HEK293 (cell line): ENCODE data around the gene CIAPIN1.

Experiments
- BCL11B ChIP-seq: fragments of 450-650 bp; formaldehyde crosslinking; IDR thresholded peaks from 2 replicates; pipeline ENCODE4 v1.5.1; 2016; ENCODE audit warnings: low read depth, missing biosample characterization, missing genetic modification characterization
- EGR2 ChIP-seq: fragments of 450-650 bp; formaldehyde crosslinking; IDR thresholded peaks from 2 replicates; pipeline ENCODE4 v1.5.1; 2016; ENCODE audit warnings: low read depth, missing biosample characterization, missing genetic modification characterization
- IKZF3 ChIP-seq: fragments of 450-650 bp; IDR thresholded peaks from 2 replicates; pipeline ENCODE4 v1.5.0; 2018; ENCODE audit warnings: missing biosample characterization, mild to moderate bottlenecking, missing genetic modification characterization, moderate library complexity
- KLF8 ChIP-seq: fragments of 450-650 bp; formaldehyde crosslinking; IDR thresholded peaks from 2 replicates; pipeline ENCODE4 v1.5.1; 2016; ENCODE audit warnings: missing biosample characterization, missing genetic modification characterization
- KLF9 ChIP-seq: fragments of 450-650 bp; formaldehyde crosslinking; IDR thresholded peaks from 2 replicates; pipeline ENCODE4 v1.5.1; 2016; ENCODE audit warnings: missing biosample characterization, missing genetic modification characterization, low read depth
- PRDM1 ChIP-seq: fragments of 450-650 bp; formaldehyde crosslinking; IDR thresholded peaks from 2 replicates; pipeline ENCODE4; 2016; ENCODE audit warnings: missing biosample characterization, missing genetic modification characterization
- PRDM10 ChIP-seq: fragments of 450-650 bp; formaldehyde crosslinking; IDR thresholded peaks from 2 replicates; pipeline ENCODE4 v1.5.1; 2016; ENCODE audit warnings: missing biosample characterization, missing genetic modification characterization
- SP2 ChIP-seq: fragments of 450-650 bp; formaldehyde crosslinking; IDR thresholded peaks from 2 replicates; pipeline ENCODE4 v1.5.1; 2016; ENCODE audit warnings: missing biosample characterization, missing genetic modification characterization
- SP3 ChIP-seq: fragments of 450-650 bp; formaldehyde crosslinking; IDR thresholded peaks from 2 replicates; pipeline ENCODE4 v1.5.1; 2016; ENCODE audit warnings: missing biosample characterization, missing genetic modification characterization
- ZBTB20 ChIP-seq: fragments of 450-650 bp; formaldehyde crosslinking; IDR thresholded peaks from 2 replicates; pipeline ENCODE4 v1.5.1; 2016; ENCODE audit warnings: missing biosample characterization, missing genetic modification characterization
- ZBTB48 ChIP-seq: fragments of 450-650 bp; formaldehyde crosslinking; IDR thresholded peaks from 2 replicates; pipeline ENCODE4 v1.5.1; 2016; ENCODE audit warnings: missing biosample characterization, missing genetic modification characterization
- ZNF114 ChIP-seq: fragments of 450-650 bp; formaldehyde crosslinking; IDR thresholded peaks from 2 replicates; pipeline ENCODE4 v1.5.0; 2017; ENCODE audit warnings: missing biosample characterization, missing genetic modification characterization
- ZNF138 ChIP-seq: fragments of 450-650 bp; formaldehyde crosslinking; IDR thresholded peaks from 2 replicates; pipeline ENCODE4 v1.5.1; 2016; ENCODE audit warnings: missing biosample characterization, missing genetic modification characterization, borderline replicate concordance
- ZNF157 ChIP-seq: fragments of 450-650 bp; formaldehyde crosslinking; IDR thresholded peaks from 2 replicates; pipeline ENCODE4 v1.5.1; 2016; ENCODE audit warnings: missing biosample characterization, missing genetic modification characterization
- ZNF16 ChIP-seq: fragments of 450-650 bp; formaldehyde crosslinking; IDR thresholded peaks from 2 replicates; pipeline ENCODE4 v1.5.1; 2016; ENCODE audit warnings: low read depth, missing biosample characterization, missing genetic modification characterization
- ZNF18 ChIP-seq: fragments of 450-650 bp; formaldehyde crosslinking; IDR thresholded peaks from 2 replicates; pipeline ENCODE4 v1.5.1; 2016; ENCODE audit warnings: missing biosample characterization, missing genetic modification characterization
- ZNF24 ChIP-seq: fragments of 450-650 bp; formaldehyde crosslinking; IDR thresholded peaks from 2 replicates; pipeline ENCODE4 v1.5.1; 2016; ENCODE audit warnings: missing biosample characterization, missing genetic modification characterization
- ZNF423 ChIP-seq: fragments of 450-650 bp; formaldehyde crosslinking; IDR thresholded peaks from 2 replicates; pipeline ENCODE4 v1.5.1; 2016; ENCODE audit warnings: missing biosample characterization, missing genetic modification characterization
- ZNF521 ChIP-seq: fragments of 450-650 bp; formaldehyde crosslinking; IDR thresholded peaks from 2 replicates; pipeline ENCODE4 v1.5.1; 2017; ENCODE audit warnings: missing biosample characterization, mild to moderate bottlenecking, missing genetic modification characterization
- ZNF548 ChIP-seq: fragments of 450-650 bp; formaldehyde crosslinking; IDR thresholded peaks from 2 replicates; pipeline ENCODE4 v1.5.1; 2016; ENCODE audit warnings: missing biosample characterization, missing genetic modification characterization
- ZNF600 ChIP-seq: fragments of 450-650 bp; formaldehyde crosslinking; IDR thresholded peaks from 2 replicates; pipeline ENCODE4 v1.5.1; 2016; ENCODE audit warnings: missing biosample characterization, missing genetic modification characterization
- ZNF664 ChIP-seq: fragments of 450-650 bp; formaldehyde crosslinking; IDR thresholded peaks from 2 replicates; pipeline ENCODE4 v1.5.1; 2016; ENCODE audit warnings: missing biosample characterization, missing genetic modification characterization
- ZNF747 ChIP-seq: fragments of 450-650 bp; formaldehyde crosslinking; IDR thresholded peaks from 2 replicates; pipeline ENCODE4 v1.5.1; 2016; ENCODE audit warnings: missing biosample characterization, missing genetic modification characterization
- TF ChIP-seq, protein P1 (sequence below): fragments of 450-650 bp; formaldehyde crosslinking; IDR thresholded peaks from 2 replicates; pipeline ENCODE4 v1.5.1; 2016; ENCODE audit warnings: missing biosample characterization, missing genetic modification characterization
- TF ChIP-seq, protein P2 (sequence below): fragments of 450-650 bp; formaldehyde crosslinking; IDR thresholded peaks from 2 replicates; pipeline ENCODE4 v1.5.1; 2016; ENCODE audit warnings: missing biosample characterization, missing genetic modification characterization
- TF ChIP-seq, protein P3 (sequence below): fragments of 450-650 bp; formaldehyde crosslinking; IDR thresholded peaks from 2 replicates; pipeline ENCODE4 v1.5.1; 2016; ENCODE audit warnings: missing biosample characterization, missing genetic modification characterization
- TF ChIP-seq, protein P4 (sequence below): fragments of 450-650 bp; formaldehyde crosslinking; IDR thresholded peaks from 2 replicates; pipeline ENCODE4 v1.5.1; 2017; ENCODE audit warnings: missing biosample characterization, missing genetic modification characterization

CIAPIN1 gene

DNA sequence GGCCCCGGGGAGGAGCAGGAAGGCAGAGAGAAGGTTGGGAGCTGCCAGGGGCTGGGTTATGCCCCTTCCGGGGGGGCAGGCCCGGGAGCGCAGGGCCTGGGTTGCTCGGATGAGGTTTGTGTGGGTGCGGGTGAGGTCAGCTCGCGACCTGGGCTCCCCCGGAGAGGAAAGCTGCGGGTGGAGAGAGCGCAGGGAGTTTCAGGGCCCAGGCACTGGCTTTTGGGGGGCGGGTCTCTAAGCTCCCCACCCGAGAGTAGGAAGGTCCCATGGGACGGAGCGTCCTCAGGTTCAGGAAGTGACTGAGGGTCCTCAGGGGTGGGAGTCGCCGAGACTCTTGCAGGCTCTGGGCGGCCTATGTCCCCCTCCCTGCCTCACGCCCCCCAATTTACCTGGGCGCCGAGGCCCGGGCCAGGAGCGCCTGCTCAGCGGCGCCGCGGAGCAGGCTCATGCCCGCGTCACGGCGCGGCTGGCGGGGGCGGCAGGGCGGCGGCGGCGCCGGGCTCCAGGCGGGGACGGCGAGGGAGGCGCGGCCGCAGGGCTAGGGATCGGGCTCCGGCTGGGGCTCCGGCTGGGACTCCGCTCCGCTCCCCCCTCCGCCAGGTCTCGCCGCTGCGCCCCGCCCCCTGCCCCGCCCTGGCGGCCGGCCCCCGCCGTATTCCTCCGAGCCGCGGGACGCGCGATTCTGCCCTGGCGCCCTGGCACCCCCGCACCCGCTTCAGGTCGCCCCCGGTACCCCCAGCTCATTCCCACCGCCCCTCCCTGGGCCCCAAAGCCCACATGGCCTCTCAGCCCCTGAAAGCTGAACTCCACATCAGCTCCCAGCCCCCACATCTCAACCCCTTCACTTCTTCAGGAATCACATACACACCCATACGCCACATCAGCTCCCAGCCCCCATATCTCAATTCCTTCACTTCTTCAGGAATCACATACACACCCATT is 39.0 kb upstream of the CIAPIN1 start, which contains the start of gene DOK4 (continued):
- TF ChIP-seq KLF9 (tag by site-specific recombination) (peak; percentile 32), ZNF747 (tag by site-specific recombination) (no peak), ZNF138 (no peak), ZBTB48 (peak; percentile 60), IKZF3 (tag by site-specific recombination) (peak; percentile 41; the same call in 1 of the 2 replicates), ZNF548 (tag by site-specific recombination) (no peak), PRDM10 (tag by site-specific recombination) (peak; percentile 89), SP3 (tag by site-specific recombination) (peak; percentile 4; the same call in 1 of the 2 replicates), ZNF664 (tag by site-specific recombination) (no peak), ZNF114 (tag by site-specific recombination) (no peak), ZBTB20 (tag by site-specific recombination) (peak; percentile 90), ZNF157 (tag by site-specific recombination) (0 out of 2 replicates have a peak, but pooled peaks have one; percentile 43), ZNF18 (no peak), ZNF24 (peak; percentile 98), BCL11B (tag by site-specific recombination) (no peak), PRDM1 (tag by site-specific recombination) (no peak), ZNF521 (tag by site-specific recombination) (no peak), ZNF600 (tag by site-specific recombination) (no peak), KLF8 (peak; percentile 33; the same call in 1 of the 2 replicates), ZNF423 (tag by site-specific recombination) (0 out of 2 replicates have a peak, but pooled peaks have one; percentile 34), EGR2 (tag by site-specific recombination) (peak; percentile 55), SP2 (tag by site-specific recombination) (peak; percentile 67), ZNF16 (tag by site-specific recombination) (no peak)
- TF ChIP-seq, protein P1, sequence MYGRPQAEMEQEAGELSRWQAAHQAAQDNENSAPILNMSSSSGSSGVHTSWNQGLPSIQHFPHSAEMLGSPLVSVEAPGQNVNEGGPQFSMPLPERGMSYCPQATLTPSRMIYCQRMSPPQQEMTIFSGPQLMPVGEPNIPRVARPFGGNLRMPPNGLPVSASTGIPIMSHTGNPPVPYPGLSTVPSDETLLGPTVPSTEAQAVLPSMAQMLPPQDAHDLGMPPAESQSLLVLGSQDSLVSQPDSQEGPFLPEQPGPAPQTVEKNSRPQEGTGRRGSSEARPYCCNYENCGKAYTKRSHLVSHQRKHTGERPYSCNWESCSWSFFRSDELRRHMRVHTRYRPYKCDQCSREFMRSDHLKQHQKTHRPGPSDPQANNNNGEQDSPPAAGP = 0 out of 2 replicates have a peak, but pooled peaks have one; percentile 29
- TF ChIP-seq, protein P2, sequence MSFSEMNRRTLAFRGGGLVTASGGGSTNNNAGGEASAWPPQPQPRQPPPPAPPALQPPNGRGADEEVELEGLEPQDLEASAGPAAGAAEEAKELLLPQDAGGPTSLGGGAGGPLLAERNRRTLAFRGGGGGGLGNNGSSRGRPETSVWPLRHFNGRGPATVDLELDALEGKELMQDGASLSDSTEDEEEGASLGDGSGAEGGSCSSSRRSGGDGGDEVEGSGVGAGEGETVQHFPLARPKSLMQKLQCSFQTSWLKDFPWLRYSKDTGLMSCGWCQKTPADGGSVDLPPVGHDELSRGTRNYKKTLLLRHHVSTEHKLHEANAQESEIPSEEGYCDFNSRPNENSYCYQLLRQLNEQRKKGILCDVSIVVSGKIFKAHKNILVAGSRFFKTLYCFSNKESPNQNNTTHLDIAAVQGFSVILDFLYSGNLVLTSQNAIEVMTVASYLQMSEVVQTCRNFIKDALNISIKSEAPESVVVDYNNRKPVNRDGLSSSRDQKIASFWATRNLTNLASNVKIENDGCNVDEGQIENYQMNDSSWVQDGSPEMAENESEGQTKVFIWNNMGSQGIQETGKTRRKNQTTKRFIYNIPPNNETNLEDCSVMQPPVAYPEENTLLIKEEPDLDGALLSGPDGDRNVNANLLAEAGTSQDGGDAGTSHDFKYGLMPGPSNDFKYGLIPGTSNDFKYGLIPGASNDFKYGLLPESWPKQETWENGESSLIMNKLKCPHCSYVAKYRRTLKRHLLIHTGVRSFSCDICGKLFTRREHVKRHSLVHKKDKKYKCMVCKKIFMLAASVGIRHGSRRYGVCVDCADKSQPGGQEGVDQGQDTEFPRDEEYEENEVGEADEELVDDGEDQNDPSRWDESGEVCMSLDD (tag by site-specific recombination) = peak; percentile 64; the same call in 1 of the 2 replicates
- TF ChIP-seq, protein P3, sequence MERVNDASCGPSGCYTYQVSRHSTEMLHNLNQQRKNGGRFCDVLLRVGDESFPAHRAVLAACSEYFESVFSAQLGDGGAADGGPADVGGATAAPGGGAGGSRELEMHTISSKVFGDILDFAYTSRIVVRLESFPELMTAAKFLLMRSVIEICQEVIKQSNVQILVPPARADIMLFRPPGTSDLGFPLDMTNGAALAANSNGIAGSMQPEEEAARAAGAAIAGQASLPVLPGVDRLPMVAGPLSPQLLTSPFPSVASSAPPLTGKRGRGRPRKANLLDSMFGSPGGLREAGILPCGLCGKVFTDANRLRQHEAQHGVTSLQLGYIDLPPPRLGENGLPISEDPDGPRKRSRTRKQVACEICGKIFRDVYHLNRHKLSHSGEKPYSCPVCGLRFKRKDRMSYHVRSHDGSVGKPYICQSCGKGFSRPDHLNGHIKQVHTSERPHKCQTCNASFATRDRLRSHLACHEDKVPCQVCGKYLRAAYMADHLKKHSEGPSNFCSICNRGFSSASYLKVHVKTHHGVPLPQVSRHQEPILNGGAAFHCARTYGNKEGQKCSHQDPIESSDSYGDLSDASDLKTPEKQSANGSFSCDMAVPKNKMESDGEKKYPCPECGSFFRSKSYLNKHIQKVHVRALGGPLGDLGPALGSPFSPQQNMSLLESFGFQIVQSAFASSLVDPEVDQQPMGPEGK (tag by site-specific recombination) = peak; percentile 78
- TF ChIP-seq, protein P4, sequence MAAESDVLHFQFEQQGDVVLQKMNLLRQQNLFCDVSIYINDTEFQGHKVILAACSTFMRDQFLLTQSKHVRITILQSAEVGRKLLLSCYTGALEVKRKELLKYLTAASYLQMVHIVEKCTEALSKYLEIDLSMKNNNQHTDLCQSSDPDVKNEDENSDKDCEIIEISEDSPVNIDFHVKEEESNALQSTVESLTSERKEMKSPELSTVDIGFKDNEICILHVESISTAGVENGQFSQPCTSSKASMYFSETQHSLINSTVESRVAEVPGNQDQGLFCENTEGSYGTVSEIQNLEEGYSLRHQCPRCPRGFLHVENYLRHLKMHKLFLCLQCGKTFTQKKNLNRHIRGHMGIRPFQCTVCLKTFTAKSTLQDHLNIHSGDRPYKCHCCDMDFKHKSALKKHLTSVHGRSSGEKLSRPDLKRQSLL (tag by site-specific recombination) = no peak
